Heart right ventricle (tissue), 16 donors: ENCODE measurements around the gene PNKD. TPM values are rescaled to one million over a fixed set of nuclear protein-coding genes. Genes with fewer than 3 reads are reported as not detected.

Source experiments
- ATAC-seq, 8 donors: fragments of 200-7000 bp; cut with Tn5 transposase; one replicate each; pipeline ENCODE4 v1.9.1; 2020; ENCODE audit warnings: mild to moderate bottlenecking in 8 of 8, moderate library complexity in 8 of 8, moderate number of reproducible peaks in 1 of 8
- DNase-seq, 2 donors: peaks; one replicate each; pipeline ENCODE4 v3.0.0-alpha.2; 2020
- H3K27ac ChIP-seq, 10 donors: fragments of 200-600 bp; sonication (generic) in 2 of 10; one replicate each; pipeline versions ENCODE4 v1.5.0 to v1.8.0; 2020 to 2022; ENCODE audit warnings: mild to moderate bottlenecking in 3 of 10
- H3K27me3 ChIP-seq, 7 donors: fragments of 200-600 bp; one replicate each; pipeline ENCODE4 v1.8.0; 2021 to 2022; ENCODE audit warnings: mild to moderate bottlenecking in 2 of 7
- H3K36me3 ChIP-seq, 9 donors: fragments of 200-600 bp; sonication (generic) in 1 of 9; one replicate each; pipeline versions ENCODE4 v1.5.0 to v1.8.0; 2020 to 2022; ENCODE audit warnings: mild to moderate bottlenecking in 2 of 9
- H3K4me1 ChIP-seq, 9 donors: fragments of 200-600 bp; sonication (generic) in 1 of 9; one replicate each; pipeline versions ENCODE4 v1.5.0 to v1.8.0; 2020 to 2022; ENCODE audit warnings: mild to moderate bottlenecking in 4 of 9
- H3K4me3 ChIP-seq, 10 donors: fragments of 200-600 bp; sonication (generic) in 2 of 10; one replicate each; pipeline versions ENCODE4 v1.5.0 to v1.8.0; 2020 to 2022; ENCODE audit warnings: mild to moderate bottlenecking in 7 of 10, moderate library complexity in 2 of 10
- H3K9me3 ChIP-seq, 11 donors: fragments of 200-600 bp in 10 of 11; sonication (generic) in 2 of 11; one replicate each; pipeline versions ENCODE4 v1.5.0 to v1.8.0; 2013 to 2022; ENCODE audit warnings: mild to moderate bottlenecking in 2 of 11, control low read depth in 1 of 11, moderate library complexity in 1 of 11
- CTCF ChIP-seq, 9 donors: fragments of 200-600 bp; sonication (generic) in 2 of 9; IDR thresholded peaks; one replicate each; pipeline versions ENCODE4 v1.5.0 to v1.8.0; 2021 to 2022; ENCODE audit warnings: antibody characterized with exemption in 9 of 9, mild to moderate bottlenecking in 5 of 9, moderate library complexity in 1 of 9
- WGBS, 2 donors: extraction: QIAGEN DNeasy Blood & Tissue Kit; methylation state at CpG; one replicate each; pipeline ENCODE4 v1.1.7; 2013; ENCODE audit warnings: inconsistent platforms in 1 of 2; 5-methylcytosine and 5-hydroxymethylcytosine counted together
- intact Hi-C, 10 donors: fragments of 100-400 bp; cut with DNase I; formaldehyde crosslinking; loops; one replicate each; pipeline versions ENCODE4 v1.11.1 to v1.14.2; 2022
- polyA plus RNA-seq, 2 donors: library from polyadenylated mRNA; stranded (reverse); fragments of 200-250 nt; gene quantifications; one replicate each; pipeline ENCODE4 v1.2.3, GENCODE V29; 2013
- total RNA-seq, 10 donors: library from RNA; stranded (reverse); fragmentation: NEBNext Ultra II Directional in 3 of 10; extraction: Animal tissue kit (Norgen Biotek cat#: 25700) in 3 of 10; gene quantifications; one replicate each; pipeline versions ENCODE4 v1.2.1 to v1.2.4, GENCODE V29; 2021 to 2023
- donor health status: Arrhythmogenic right ventricular cardiomyopathy.
- donor health status: ischemic (EF 13 %, LVEDD 7.1; RV severe dilation, severe dysfunction).
- donor health status: healthy with polysubstance abuse.
- donor health status: DM: no; HTN: yes; CAD: no.
- donor health status: DM: no; HTN: no; CAD: no.
- donor health status: ischemic (EF 25% LVEDD 6.9; RV normal size, moderate dysfunction).
- donor health status: ischemic (EF 25% LVEDD 5.7; RV mildly dilated, moderate dysfunction).
- donor health status: healthy.
- donor health status: DM: yes; HTN: yes; CAD: no.
- donor health status: Ischemic cardiomyopathy.
- donor health status: ischemic (EF 35%, LVEDD 5.7; RV mildly dilated, moderate dysfunction).
- donor health status: nonischemic (EF 11% LVEDD 7.7; RV severe dilation, severe dysfunction).
- donor health status: DM: yes; HTN: yes; CAD: no.
- donor health status: PGD.
- donor health status: ischemic (EF 29% LVEDD 5.4; RV normal size, mild dysfunction).
- donor health status: nonischemic (EF 23%, LVEDD 6.1; RV moderate dilation, normal function).

The PNKD gene
- total and polyA plus RNA-seq, 12 donors, result 56.9 to 138 (median 75.7) TPM

DNA sequence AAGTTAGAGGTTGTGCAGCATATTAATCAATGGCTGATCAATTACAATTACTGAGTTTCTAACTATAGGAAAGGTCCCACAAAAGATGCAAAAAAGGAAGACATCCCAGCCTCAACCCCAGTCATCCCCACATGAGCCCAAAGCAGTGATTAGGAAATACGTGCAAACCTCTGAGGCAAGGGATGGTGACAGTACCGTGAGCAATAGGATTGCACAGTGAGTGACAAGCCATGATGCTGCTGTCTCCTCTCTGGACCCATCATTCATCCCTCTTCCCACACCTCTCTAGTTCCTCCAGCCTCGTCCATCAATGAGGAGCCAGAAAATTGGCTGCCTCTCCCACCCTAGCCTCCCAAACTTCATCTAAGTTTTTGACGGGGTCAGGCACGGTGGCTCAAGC lies 107.7 kb downstream of the PNKD start:
- Histone ChIP-seq H3K27ac (peak overlapping the region in 1 of 10 donors; percentile 75), H3K36me3 (no peaks in the 10 kb centered on the region), H3K9me3 (no peaks in the 10 kb centered on the region), H3K27me3 (no peaks in the 10 kb centered on the region), H3K4me3 (no peak overlapping the region), H3K4me1 (no peaks in the 10 kb centered on the region)
- no peak for DNase-seq
- TF ChIP-seq CTCF (IDR thresholded peaks at IDR 0.05), result no peak
- intact Hi-C loops, result no loop called here
- WGBS, 2 donors, result 80 to 81% methylated on average over 5 of the region's 5 CpGs
- ATAC-seq, result peak in 1 of 8 donors; percentile 45

DNA sequence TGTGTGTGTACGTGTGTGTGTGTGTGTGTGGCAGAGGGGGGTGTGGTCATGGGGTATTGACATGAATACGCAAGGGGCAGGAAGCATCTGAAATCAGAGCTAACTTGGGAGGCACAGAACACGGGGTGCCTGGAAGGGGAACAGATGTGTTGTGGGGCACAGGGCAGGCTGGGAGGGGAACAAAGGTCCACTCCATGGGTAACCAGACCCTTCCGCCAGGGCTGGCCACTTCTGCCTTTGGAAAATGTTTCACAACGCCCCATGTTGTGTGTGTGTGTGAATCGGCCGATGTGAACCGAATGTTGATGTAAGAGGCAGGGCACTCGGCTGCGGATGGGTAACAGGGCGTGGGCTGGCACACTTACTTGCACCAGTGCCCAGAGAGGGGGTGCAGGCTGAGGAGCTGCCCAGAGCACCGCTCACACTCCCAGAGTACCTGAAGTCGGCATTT lies 111.6 kb downstream of the PNKD start, which contains the start of gene SLC11A1:
TSS of gene SLC11A1 (plus strand) at position 358 of the 451 bp plus-strand sequence. CDS start 96 bp downstream, outside the sequence.
- Histone ChIP-seq H3K4me1 (peaks cover 0 to 22% (median 0%) of the 10 kb centered on the region in 9 donors), H3K27ac (peak within 1 kb of the TSS in 3 of 10 donors; percentile 51 to 94 (median 74)), H3K36me3 (peaks cover 0 to 11% (median 0%) of the 10 kb centered on the region in 9 donors), H3K27me3 (no peaks in the 10 kb centered on the region), H3K4me3 (peak within 1 kb of the TSS in 1 of 10 donors; percentile 53), H3K9me3 (no peaks in the 10 kb centered on the region)
- DNase-seq (peak; percentile 41 to 43), ATAC-seq (peak; percentile 39 to 86 (median 70))
- TF ChIP-seq CTCF (IDR thresholded peaks at IDR 0.05), result no peak
- 82 to 83% methylated on average over 13 of the region's 13 CpGs for WGBS, 2 donors
- intact Hi-C loops, result no loop called here

DNA sequence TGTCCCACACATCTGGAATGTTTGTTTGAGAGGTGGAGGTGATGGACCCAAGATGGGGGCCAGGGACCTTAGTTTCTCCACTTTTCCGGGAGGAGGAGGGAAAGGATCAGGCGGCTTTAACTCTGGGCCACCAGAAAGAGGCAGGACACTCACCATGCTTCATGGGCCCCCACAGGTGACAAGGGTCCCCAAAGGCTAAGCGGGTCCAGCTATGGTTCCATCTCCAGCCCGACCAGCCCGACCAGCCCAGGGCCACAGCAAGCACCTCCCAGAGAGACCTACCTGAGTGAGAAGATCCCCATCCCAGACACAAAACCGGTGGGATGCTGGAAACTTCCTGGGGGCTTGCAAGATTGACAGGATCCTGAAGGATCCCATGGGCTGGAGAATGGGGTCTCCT lies 112.5 kb downstream of the PNKD start:
- H3K4me1 ChIP-seq, result peaks cover 0 to 30% (median 6%) of the 10 kb centered on the region in 9 donors
- intact Hi-C loops, result no loop called here
- TF ChIP-seq CTCF (IDR thresholded peaks at IDR 0.05), result no peak
- H3K27me3 ChIP-seq, result no peaks in the 10 kb centered on the region
- peak overlapping the region in 3 of 10 donors; percentile 51 to 94 (median 74) for H3K27ac ChIP-seq
- DNase-seq (no peak), ATAC-seq (no peak)
- H3K36me3 ChIP-seq, result peaks cover 0 to 18% (median 0%) of the 10 kb centered on the region in 9 donors
- H3K4me3 ChIP-seq, result peak overlapping the region in 1 of 10 donors; percentile 53
- WGBS, 2 donors, result 92 to 94% methylated on average over 6 of the region's 6 CpGs
- H3K9me3 ChIP-seq, result no peaks in the 10 kb centered on the region

DNA sequence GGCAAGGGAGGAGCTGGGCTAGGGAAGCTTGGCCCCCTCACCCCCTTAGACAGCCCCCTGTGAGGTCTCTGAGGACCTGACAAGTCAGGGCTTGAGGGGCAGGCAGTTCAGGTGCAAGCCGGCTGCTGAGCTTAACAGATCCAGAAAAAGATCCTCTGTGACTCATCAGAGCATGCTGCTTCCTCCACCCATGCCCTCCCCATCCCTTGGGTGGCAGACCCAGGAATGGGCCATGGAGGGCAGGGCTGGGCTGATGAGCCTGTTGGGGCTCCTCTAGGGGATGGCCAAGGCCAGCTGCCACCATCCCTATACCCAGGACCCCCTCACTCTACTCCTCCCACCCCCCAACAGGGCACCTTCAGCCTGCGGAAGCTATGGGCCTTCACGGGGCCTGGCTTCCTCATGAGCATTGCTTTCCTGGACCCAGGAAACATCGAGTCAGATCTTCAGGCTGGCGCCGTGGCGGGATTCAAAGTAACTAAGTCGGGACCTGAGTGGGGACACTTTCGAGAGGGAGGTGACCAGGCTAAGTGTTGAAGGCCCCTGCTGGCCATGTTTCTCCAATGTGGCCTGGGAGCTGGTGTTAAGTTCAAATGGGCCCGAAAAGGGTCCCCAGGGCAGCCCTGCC lies 113.7 kb downstream of the PNKD start:
- intact Hi-C loops, result no loop called here
- Histone ChIP-seq H3K4me3 (peak overlapping the region in 1 of 10 donors; percentile 53), H3K4me1 (peaks cover 0 to 41% (median 7%) of the 10 kb centered on the region in 9 donors), H3K36me3 (peaks cover 0 to 23% (median 0%) of the 10 kb centered on the region in 9 donors), H3K27ac (peak overlapping the region in 1 of 10 donors; percentile 94), H3K27me3 (no peaks in the 10 kb centered on the region), H3K9me3 (no peaks in the 10 kb centered on the region)
- no peak for TF ChIP-seq CTCF (IDR thresholded peaks at IDR 0.05)
- DNase-seq (no peak), ATAC-seq (no peak)
- 85 to 87% methylated on average over 10 of the region's 10 CpGs for WGBS, 2 donors
